PC-3 (cell line): ENCODE measurements around the gene SMPDL3A. TPM values are rescaled to one million over a fixed set of nuclear protein-coding genes. Genes with fewer than 3 reads are reported as not detected.

ENCODE experiments used
- ATAC-seq: fragments of 200-7000 bp; cut with Tn5 transposase; 2 replicates; pipeline ENCODE4 v1.9.1; 2020; ENCODE audit warnings: mild to moderate bottlenecking, moderate library complexity
- BruUV-seq: library from RNA; stranded (reverse); fragments of 400-500 nt; replicated peaks from 2 replicates; lab custom pipeline; 2021; lab: Mats Ljungman, UMichigan
- CTCF ChIA-PET: fragments of 300-600 bp; sonication (Branson Sonifier 250); formaldehyde crosslinking; loops from one replicate; lab custom pipeline; 2022; ENCODE audit warnings: antibody characterized with exemption; lab: Charles Lee
- POLR2A ChIA-PET: fragments of 300-600 bp; sonication (Branson Sonifier 250); formaldehyde crosslinking; loops from one replicate; lab custom pipeline; 2022; ENCODE audit warnings: antibody characterized with exemption; ENCODE audit not compliant: unreplicated experiment; lab: Charles Lee
- DNase-seq: peaks from one replicate; pipeline ENCODE4 v3.0.0-alpha.2; 2015
- H2AFZ ChIP-seq: fragments of 300-600 bp; sonication (generic); 2 replicates; pipeline ENCODE4 v1.6.0; 2016; ENCODE audit warnings: antibody characterized with exemption, low read length
- H3F3A ChIP-seq: fragments of 300-600 bp; sonication (generic); one replicate; pipeline ENCODE4 v1.6.0; 2017; ENCODE audit warnings: antibody characterized with exemption, low read length, control low read depth, mild to moderate bottlenecking; ENCODE audit not compliant: unreplicated experiment
- H3K27ac ChIP-seq: fragments of 300-600 bp; sonication (generic); 2 replicates; pipeline ENCODE4 v1.5.1; 2016; ENCODE audit warnings: mild to moderate bottlenecking, low read length
- H3K27me3 ChIP-seq: fragments of 300-600 bp; sonication (generic); 2 replicates; pipeline ENCODE4 v1.6.1; 2016; ENCODE audit warnings: low read length, mixed read lengths
- H3K36me3 ChIP-seq: fragments of 300-600 bp; sonication (generic); 2 replicates; pipeline ENCODE4 v1.6.1; 2016; ENCODE audit warnings: low read depth, mixed run types, low read length, mixed read lengths
- H3K4me1 ChIP-seq: fragments of 300-600 bp; sonication (generic); 2 replicates; pipeline ENCODE4 v1.5.1; 2016; ENCODE audit warnings: low read length; ENCODE audit not compliant: insufficient read depth
- H3K4me2 ChIP-seq: fragments of 300-600 bp; sonication (generic); 2 replicates; pipeline ENCODE4 v1.6.0; 2016; ENCODE audit warnings: low read length
- H3K4me3 ChIP-seq: fragments of 300-600 bp; sonication (generic); 2 replicates; pipeline ENCODE4 v1.5.1; 2016; ENCODE audit warnings: mild to moderate bottlenecking, low read length, mixed read lengths
- H3K79me2 ChIP-seq: fragments of 300-600 bp; sonication (generic); 2 replicates; pipeline ENCODE4 v1.6.1; 2017; ENCODE audit warnings: low read length, mixed read lengths
- H3K9ac ChIP-seq: fragments of 300-600 bp; sonication (generic); 2 replicates; pipeline ENCODE4 v1.6.0; 2016; ENCODE audit warnings: mild to moderate bottlenecking, low read length
- H3K9me2 ChIP-seq: fragments of 300-600 bp; sonication (generic); replicated peaks from 2 replicates; pipeline ENCODE4 v1.6.1; 2016; ENCODE audit warnings: mixed run types, low read length, mixed read lengths
- H3K9me3 ChIP-seq: fragments of 300-600 bp; sonication (generic); 2 replicates; pipeline ENCODE4 v1.6.1; 2016; ENCODE audit warnings: low read length, mixed read lengths
- H4K20me1 ChIP-seq: fragments of 300-600 bp; sonication (generic); 2 replicates; pipeline ENCODE4 v1.6.1; 2016; ENCODE audit warnings: low read length, mixed read lengths
- EZH2 ChIP-seq: fragments of 300-600 bp; sonication (generic); IDR thresholded peaks from one replicate; pipeline ENCODE4 v1.6.1; 2017; ENCODE audit warnings: antibody characterized with exemption, mild to moderate bottlenecking, low read length; ENCODE audit not compliant: unreplicated experiment
- EZH2phosphoT487 ChIP-seq: fragments of 300-600 bp; sonication (generic); IDR thresholded peaks from 2 replicates; pipeline ENCODE4 v1.6.1; 2018; ENCODE audit warnings: mild to moderate bottlenecking, antibody characterized with exemption, low read length, borderline replicate concordance
- intact Hi-C: fragments of 100-400 bp; cut with micrococcal nuclease; formaldehyde crosslinking; loops from 2 replicates; pipeline ENCODE4 v1.9.0; 2023
- total RNA-seq: library from RNA; depleted of rRNA; stranded (reverse); fragments of >200 nt; gene quantifications from 2 replicates; pipeline ENCODE4 v1.2.3, GENCODE V29; 2014
- TF ChIP-seq, protein P1 (sequence below): fragments of 300-600 bp; sonication (generic); conservative IDR thresholded peaks from 2 replicates; pipeline ENCODE4 v1.5.1; 2017; ENCODE audit warnings: antibody characterized with exemption, low read depth, mild to moderate bottlenecking, low read length

SMPDL3A gene
- total RNA-seq, 1 experiment from 2014 or later: 4.6 TPM

DNA sequence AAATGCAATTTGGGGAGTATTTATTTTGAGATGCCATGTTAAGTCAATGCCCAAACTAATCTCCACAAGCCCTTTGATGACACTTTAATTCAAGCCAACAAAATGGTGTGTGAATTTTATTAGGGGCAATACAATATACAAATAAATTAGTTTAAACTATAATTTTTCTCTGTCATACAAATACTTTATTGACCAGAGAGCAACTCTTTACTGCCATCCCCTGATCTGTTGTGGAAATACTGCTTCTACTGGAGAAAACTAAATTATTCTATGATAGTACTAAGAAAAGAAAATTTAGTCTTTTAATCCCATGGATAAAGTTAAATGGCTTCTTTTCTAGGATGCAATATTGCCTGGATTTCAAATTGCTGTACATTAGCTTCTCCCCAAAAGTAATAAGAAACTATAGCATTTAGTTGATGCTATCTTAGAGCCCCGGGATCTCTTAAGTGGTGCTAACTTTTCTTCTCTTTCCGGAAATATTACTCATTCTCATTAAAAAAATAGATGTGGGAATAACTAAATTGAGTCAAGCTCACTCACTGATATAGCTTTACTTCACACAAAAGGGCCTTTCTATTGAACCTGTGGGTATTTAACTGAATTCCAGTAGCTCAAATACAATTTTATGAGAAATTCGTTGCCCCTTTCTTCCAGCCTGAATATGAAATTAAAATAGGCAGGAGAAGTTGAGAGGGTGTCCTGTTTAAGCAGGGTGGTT is 49.2 kb downstream of the SMPDL3A start:
- Histone ChIP-seq H2AFZ (no peak overlapping the region), H3K36me3 (no peaks in the 10 kb centered on the region), H3K27me3 (no peaks in the 10 kb centered on the region), H3F3A (no peaks in the 10 kb centered on the region), H3K4me1 (no peaks in the 10 kb centered on the region), H4K20me1 (no peaks in the 10 kb centered on the region), H3K4me2 (no peak overlapping the region), H3K9me2 (no peaks in the 10 kb centered on the region), H3K9ac (no peak overlapping the region), H3K27ac (no peak overlapping the region), H3K9me3 (no peaks in the 10 kb centered on the region), H3K4me3 (no peak overlapping the region), H3K79me2 (no peaks in the 10 kb centered on the region)
- peak; percentile 52 for DNase-seq
- TF ChIP-seq, protein P1, sequence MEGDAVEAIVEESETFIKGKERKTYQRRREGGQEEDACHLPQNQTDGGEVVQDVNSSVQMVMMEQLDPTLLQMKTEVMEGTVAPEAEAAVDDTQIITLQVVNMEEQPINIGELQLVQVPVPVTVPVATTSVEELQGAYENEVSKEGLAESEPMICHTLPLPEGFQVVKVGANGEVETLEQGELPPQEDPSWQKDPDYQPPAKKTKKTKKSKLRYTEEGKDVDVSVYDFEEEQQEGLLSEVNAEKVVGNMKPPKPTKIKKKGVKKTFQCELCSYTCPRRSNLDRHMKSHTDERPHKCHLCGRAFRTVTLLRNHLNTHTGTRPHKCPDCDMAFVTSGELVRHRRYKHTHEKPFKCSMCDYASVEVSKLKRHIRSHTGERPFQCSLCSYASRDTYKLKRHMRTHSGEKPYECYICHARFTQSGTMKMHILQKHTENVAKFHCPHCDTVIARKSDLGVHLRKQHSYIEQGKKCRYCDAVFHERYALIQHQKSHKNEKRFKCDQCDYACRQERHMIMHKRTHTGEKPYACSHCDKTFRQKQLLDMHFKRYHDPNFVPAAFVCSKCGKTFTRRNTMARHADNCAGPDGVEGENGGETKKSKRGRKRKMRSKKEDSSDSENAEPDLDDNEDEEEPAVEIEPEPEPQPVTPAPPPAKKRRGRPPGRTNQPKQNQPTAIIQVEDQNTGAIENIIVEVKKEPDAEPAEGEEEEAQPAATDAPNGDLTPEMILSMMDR: peak; percentile 62
- TF ChIP-seq EZH2phosphoT487: no peak
- no peak for TF ChIP-seq EZH2
- no TSS peak for BruUV-seq
- intact Hi-C loops: loop anchor here (1.0 to 5.0 kb wide), 4 partner anchors 51 to 346 kb away; partner anchors contain the start of genes PKIB and SMPDL3A
- ChIA-PET POLR2A (interaction anchor here (0.6 kb wide), 1 partner anchor 224 kb away, joined by 8 read pairs; no protein-coding TSS in a partner anchor), CTCF (interaction anchor here (0.6 to 2.1 kb wide), 7 partner anchors 20 to 346 kb away, joined by 3 to 12 read pairs (median 5); partner anchors contain the start of gene SMPDL3A)
- peak; percentile 48 for ATAC-seq

DNA sequence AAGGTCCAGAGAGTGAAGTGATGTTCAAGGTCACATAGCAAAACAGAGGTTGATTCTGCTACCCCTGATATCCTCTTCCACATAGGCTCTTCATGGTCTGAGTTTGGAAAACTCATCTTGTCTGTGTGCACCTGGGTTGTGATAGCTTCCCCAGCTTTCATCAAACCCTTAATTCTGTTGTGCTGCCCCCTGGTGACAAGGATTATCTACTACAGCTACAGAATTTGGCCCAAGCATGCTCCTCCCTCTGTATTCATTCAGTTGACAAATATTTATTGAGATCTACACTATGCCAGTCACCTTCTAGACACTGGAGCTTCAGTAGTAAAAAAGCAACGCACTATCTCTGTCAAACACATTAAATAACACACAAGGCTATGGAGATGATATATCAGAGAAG is 50.4 kb downstream of the SMPDL3A start:
- CTCF ChIA-PET: interaction anchor here (0.7 to 2.1 kb wide), 8 partner anchors 18 to 347 kb away, joined by 3 to 12 read pairs (median 6); no protein-coding TSS in a partner anchor
- intact Hi-C loops: loop anchor here (1.0 to 5.0 kb wide), 4 partner anchors 52 to 363 kb away; partner anchors contain the start of gene SMPDL3A
- H3K4me1 ChIP-seq: no peaks in the 10 kb centered on the region
- H3K79me2 ChIP-seq: no peaks in the 10 kb centered on the region
- H3K4me2 ChIP-seq: no peak overlapping the region
- ATAC-seq: peak; percentile 83
- no peak overlapping the region for H2AFZ ChIP-seq
- TF ChIP-seq, protein P1: peak; percentile 69
- no peak for TF ChIP-seq EZH2
- DNase-seq: peak; percentile 78
- H3F3A ChIP-seq: no peaks in the 10 kb centered on the region
- POLR2A ChIA-PET: interaction anchor here (0.7 kb wide), 1 partner anchor 108 kb away, joined by 8 read pairs; no protein-coding TSS in a partner anchor
- BruUV-seq: no TSS peak
- H3K9ac ChIP-seq: no peak overlapping the region
- no peaks in the 10 kb centered on the region for H3K9me3 ChIP-seq
- no peaks in the 10 kb centered on the region for H3K36me3 ChIP-seq
- no peaks in the 10 kb centered on the region for H3K27me3 ChIP-seq
- H4K20me1 ChIP-seq: no peaks in the 10 kb centered on the region
- H3K4me3 ChIP-seq: no peak overlapping the region
- H3K27ac ChIP-seq: no peak overlapping the region
- no peaks in the 10 kb centered on the region for H3K9me2 ChIP-seq
